ENCODE measurements around the gene NPTXR. TPM values are rescaled to one million over a fixed set of nuclear protein-coding genes. Genes with fewer than 3 reads are reported as not detected.

NPTXR gene
- total RNA-seq, 2 donors from 2014 or later = 8.3 to 8.4 TPM

GRCh38 chr22:38788021-38788816, 55.6 kb downstream of the NPTXR start:
- intact Hi-C loops (cut with DNase I) = no loop called here
- DNase-seq (ENCODE audit: low spot score) = no peak

GRCh38 chr22:38786631-38787030, 57.2 kb downstream of the NPTXR start:
- intact Hi-C loops (cut with DNase I) = no loop called here
- peak; percentile 26 for DNase-seq (ENCODE audit: low spot score)

GRCh38 chr22:38784856-38785255, 59.0 kb downstream of the NPTXR start:
- intact Hi-C loops (cut with DNase I) = no loop called here
- peak; percentile 13 for DNase-seq (ENCODE audit: low spot score)

- intact Hi-C loops (cut with DNase I) = no loop called here
- DNase-seq (ENCODE audit: low spot score) = peak; percentile 65
These were observed 59.8 kb downstream of the NPTXR start for GRCh38 chr22:38784035-38784434.

- intact Hi-C loops (cut with DNase I) = no loop called here
- peak; percentile 54 for DNase-seq (ENCODE audit: low spot score)
These were observed 60.7 kb downstream of the NPTXR start for GRCh38 chr22:38783095-38783615.

- DNase-seq (ENCODE audit: low spot score) = no peak
- intact Hi-C loops (cut with DNase I) = no loop called here
These were observed 61.3 kb downstream of the NPTXR start for GRCh38 chr22:38782402-38783094.

- intact Hi-C loops (cut with DNase I) = no loop called here
- DNase-seq (ENCODE audit: low spot score) = no peak
These were observed 62.8 kb downstream of the NPTXR start for GRCh38 chr22:38781033-38781432.

GRCh38 chr22:38777087-38777671, 66.6 kb downstream of the NPTXR start:
- intact Hi-C loops (cut with DNase I) = loop anchor here in 1 of 2 donors (10.0 kb wide), 2 partner anchors 68 to 218 kb away; partner anchors contain the start of gene NPTXR
- DNase-seq (ENCODE audit: low spot score) = no peak

- intact Hi-C loops (cut with DNase I) = loop anchor here in 1 of 2 donors (10.0 kb wide), 2 partner anchors 69 to 219 kb away; partner anchors contain the start of gene NPTXR
- no peak for DNase-seq (ENCODE audit: low spot score)
These were observed 67.7 kb downstream of the NPTXR start for GRCh38 chr22:38776086-38776485.

GRCh38 chr22:38775656-38776055, 68.2 kb downstream of the NPTXR start:
- DNase-seq (ENCODE audit: low spot score) = no peak
- intact Hi-C loops (cut with DNase I) = loop anchor here in 1 of 2 donors (10.0 kb wide), 2 partner anchors 69 to 219 kb away; partner anchors contain the start of gene NPTXR

GRCh38 chr22:38774496-38775166, 69.2 kb downstream of the NPTXR start:
- intact Hi-C loops (cut with DNase I) = loop anchor here in 1 of 2 donors (10.0 kb wide), 2 partner anchors 70 to 220 kb away; partner anchors contain the start of gene NPTXR
- no peak for DNase-seq (ENCODE audit: low spot score)

- intact Hi-C loops (cut with DNase I) = loop anchor here in 1 of 2 donors (10.0 kb wide), 2 partner anchors 71 to 221 kb away; partner anchors contain the start of gene NPTXR
- no peak for DNase-seq (ENCODE audit: low spot score)
These were observed 70.4 kb downstream of the NPTXR start for GRCh38 chr22:38773363-38773946.

- intact Hi-C loops (cut with DNase I) = loop anchor here in 1 of 2 donors (10.0 kb wide), 2 partner anchors 72 to 222 kb away; partner anchors contain the start of gene NPTXR
- no peak for DNase-seq (ENCODE audit: low spot score)
These were observed 71.3 kb downstream of the NPTXR start for GRCh38 chr22:38772623-38772873.

- intact Hi-C loops (cut with DNase I) = loop anchor here in 1 of 2 donors (10.0 kb wide), 2 partner anchors 74 to 224 kb away; partner anchors contain the start of gene NPTXR
- no peak for DNase-seq (ENCODE audit: low spot score)
These were observed 73.4 kb downstream of the NPTXR start for GRCh38 chr22:38770257-38770949.
